GM13976 (cell line): ENCODE data around the gene SPOCK3.
"Not testable (repeated sequence)": the region's sequence is repeated elsewhere in the genome, so short reads cannot be mapped to it uniquely, and the experiment has no call there.

Experiments used
- DNase-seq: peaks from one replicate; pipeline ENCODE4 v3.0.0; 2012; ENCODE audit warnings: low spot score
- in situ Hi-C: fragments of 300-500 bp; cut with MboI; formaldehyde crosslinking; loops from one replicate; pipeline ENCODE4 v1.12.0; 2022; ENCODE audit warnings: low sequenced_read_pairs, mixed read lengths, inconsistent platforms; ENCODE audit not compliant: unreplicated experiment
- TF ChIP-seq, protein P1 (sequence below): IDR thresholded peaks from 2 replicates; pipeline ENCODE4 v1.5.1; 2012; ENCODE audit warnings: borderline replicate concordance, mild to moderate bottlenecking; ENCODE audit not compliant: insufficient read depth; ENCODE audit errors: extremely low read depth, missing control alignments, control extremely low read depth

The SPOCK3 gene

DNA sequence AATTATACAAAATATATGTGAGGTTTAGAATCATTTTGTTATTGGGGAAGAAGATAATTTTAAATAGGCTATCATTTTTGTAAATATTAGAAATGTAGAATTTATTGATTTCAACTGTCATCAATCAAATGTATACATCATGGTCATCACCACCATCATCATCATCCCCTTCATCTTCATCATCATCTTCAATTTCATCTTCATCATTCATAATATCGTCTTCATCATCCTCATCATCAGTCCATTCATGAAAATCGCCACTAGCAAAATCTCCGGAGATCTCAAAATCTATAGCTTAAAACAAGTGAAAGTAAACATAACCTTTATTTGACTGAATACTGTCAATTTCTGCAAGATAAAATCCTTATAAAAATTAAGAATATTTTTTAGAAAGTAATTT, 499.5 kb downstream of the SPOCK3 start:
- in situ Hi-C loops = no loop called here
- TF ChIP-seq, protein P1, sequence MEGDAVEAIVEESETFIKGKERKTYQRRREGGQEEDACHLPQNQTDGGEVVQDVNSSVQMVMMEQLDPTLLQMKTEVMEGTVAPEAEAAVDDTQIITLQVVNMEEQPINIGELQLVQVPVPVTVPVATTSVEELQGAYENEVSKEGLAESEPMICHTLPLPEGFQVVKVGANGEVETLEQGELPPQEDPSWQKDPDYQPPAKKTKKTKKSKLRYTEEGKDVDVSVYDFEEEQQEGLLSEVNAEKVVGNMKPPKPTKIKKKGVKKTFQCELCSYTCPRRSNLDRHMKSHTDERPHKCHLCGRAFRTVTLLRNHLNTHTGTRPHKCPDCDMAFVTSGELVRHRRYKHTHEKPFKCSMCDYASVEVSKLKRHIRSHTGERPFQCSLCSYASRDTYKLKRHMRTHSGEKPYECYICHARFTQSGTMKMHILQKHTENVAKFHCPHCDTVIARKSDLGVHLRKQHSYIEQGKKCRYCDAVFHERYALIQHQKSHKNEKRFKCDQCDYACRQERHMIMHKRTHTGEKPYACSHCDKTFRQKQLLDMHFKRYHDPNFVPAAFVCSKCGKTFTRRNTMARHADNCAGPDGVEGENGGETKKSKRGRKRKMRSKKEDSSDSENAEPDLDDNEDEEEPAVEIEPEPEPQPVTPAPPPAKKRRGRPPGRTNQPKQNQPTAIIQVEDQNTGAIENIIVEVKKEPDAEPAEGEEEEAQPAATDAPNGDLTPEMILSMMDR = no peak
- DNase-seq = no peak

DNA sequence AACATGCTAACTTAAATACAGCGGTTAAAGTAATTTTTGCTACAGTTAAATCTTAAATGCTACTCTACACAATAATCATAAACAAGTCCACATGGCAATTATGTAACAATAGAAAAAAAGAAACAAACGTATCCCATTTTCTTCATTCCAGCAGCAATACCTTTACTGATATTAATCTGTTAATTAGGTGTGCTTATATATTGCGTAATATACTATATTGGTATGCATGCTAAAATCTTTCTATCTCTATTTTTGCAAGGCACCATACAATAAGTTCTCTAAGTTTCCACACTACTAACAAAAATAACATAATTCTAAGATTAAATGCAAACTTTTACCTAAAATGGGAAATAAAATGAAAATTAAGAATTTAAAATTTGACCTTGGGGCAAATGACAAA, 500.6 kb downstream of the SPOCK3 start:
- no peak for DNase-seq
- TF ChIP-seq, protein P1 = no peak
- in situ Hi-C loops = no loop called here

DNA sequence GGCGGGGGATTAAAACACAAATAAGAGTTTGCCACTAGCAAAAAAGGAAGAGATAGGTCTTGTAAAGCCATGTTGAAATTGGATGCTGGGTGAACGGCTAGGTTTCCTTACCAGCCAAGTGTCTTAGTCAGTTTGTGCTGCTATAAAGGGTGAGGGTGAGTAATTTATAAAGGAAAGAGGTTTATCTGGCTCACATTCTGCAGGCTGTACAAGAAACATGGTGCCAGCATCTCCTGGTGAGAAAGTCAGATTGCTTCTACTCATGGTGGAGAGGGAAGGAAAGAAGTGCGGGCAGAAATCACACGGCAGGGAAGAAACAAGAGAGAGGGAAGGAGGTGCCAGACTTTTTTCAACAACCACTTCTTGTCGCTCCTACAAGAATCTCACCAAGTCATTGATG, 507.5 kb downstream of the SPOCK3 start:
- TF ChIP-seq, protein P1 = no peak
- in situ Hi-C loops = no loop called here
- DNase-seq = no peak

GRCh38 chr4:166724369-166724768, 509.9 kb downstream of the SPOCK3 start:
- TF ChIP-seq, protein P1 = no peak
- in situ Hi-C loops = no loop called here
- DNase-seq = no peak

- in situ Hi-C loops = no loop called here
- no peak for DNase-seq
- TF ChIP-seq, protein P1 = no peak
Measured at GRCh38 chr4:166723532-166724140, 510.7 kb downstream of the SPOCK3 start.

- in situ Hi-C loops, DNase-seq: not testable (repeated sequence)
Measured at GRCh38 chr4:166715748-166716713, 518.3 kb downstream of the SPOCK3 start.

DNA sequence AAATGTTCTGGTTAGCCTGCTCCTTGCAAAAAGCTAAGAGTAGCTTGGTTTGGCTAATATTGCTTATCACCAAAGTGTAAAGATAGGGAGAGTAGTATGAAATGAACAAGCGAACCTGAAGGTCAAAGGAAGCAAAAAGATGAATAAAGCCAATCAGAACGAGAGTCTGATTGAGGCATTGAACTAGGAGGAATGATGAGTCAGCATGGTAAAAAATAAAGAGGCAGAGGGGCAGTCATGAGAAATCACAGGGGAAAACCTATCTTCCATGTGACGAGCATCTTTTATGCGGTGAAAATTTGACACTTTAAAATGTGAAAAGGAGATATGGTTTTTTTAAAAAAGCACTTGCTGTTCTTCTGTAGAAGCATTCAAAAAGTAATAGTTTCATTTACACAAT, 533.7 kb downstream of the SPOCK3 start:
- DNase-seq = no peak
- TF ChIP-seq, protein P1 = no peak
- in situ Hi-C loops = no loop called here
